ENCODE results near the gene DNAJC22. TPM values are rescaled to one million over a fixed set of nuclear protein-coding genes. Genes with fewer than 3 reads are reported as not detected.

Gene DNAJC22
- total RNA-seq: not detected

DNA sequence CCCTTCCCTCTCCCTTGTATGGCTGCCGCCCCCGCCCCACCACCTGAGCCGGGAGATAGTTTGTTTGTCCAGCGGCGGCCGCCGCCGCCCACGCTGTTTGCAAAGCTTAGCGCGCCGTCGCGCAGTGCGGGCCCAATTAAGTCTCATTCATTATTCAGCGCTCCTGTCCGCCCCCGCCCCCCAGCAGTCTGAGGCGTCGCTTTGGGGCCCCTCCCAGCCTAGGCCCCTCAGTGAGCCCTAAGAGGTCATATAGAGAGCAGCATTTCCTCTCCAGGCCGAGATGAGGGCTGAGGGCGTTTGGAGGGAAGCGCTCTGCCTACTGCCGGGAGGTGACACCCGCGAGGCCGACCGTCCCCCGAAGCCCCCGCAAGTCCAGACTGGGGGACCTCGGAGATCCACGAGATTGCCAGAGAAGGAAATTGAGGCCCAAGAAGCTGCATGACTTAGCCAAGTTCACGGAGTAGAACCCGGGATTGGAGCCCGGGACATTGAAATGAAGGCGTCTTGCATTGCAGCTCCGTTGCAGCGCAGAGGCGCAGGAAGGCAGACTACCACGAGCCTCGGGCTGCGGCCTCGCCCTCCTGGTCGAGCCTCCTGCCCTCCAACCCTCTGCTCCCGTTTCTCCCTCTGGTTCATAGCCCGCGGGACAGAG, at the start of gene DNAJC22:
Gene DNAJC22 (plus strand): TSS at position 230 of the 652 bp plus-strand sequence. CDS start 1,985 bp downstream, outside the sequence.

DNA sequence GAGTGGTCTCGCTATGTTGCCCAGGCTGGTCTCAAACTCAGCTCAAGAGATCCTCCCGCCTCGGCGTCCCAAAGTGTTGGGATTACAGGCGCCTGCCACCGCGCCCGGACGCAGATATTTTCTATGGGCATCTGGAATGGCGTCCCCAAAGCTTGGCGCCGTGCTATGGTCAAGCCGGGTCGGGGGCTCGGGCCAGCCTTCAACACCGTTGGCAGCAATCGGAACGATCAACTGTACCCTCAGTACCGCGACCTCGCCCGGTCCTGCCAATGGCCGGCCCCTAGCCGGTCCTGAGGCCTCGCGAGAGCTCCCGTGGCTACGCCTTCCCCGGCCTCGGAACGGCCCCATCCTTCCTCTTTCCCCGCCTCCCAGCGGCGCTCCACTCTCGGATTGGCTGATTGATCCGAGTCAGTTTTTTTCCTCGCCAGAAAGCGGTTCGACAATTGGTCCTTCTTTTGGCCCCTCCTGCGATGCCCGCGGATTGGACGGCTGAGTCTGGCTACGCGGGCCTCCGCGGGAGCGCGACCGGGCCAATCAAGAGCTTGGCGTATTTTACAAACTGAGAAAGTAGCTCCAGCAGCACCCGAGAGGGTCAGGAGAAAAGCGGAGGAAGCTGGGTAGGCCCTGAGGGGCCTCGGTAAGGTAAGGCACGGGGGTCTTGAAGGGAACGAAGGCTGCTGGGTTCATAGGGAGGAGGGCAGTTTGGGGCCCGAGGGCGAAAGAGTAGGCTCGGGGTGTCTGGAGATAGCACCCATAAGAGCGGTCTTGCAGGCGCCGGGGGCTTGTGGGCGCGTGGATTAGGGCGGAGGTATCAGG, 23.8 kb upstream of the DNAJC22 start, which contains the start of gene TROAP:
Gene TROAP (plus strand): TSS at position 548 of the 816 bp plus-strand sequence. CDS start 354 bp downstream, outside the sequence.

DNA sequence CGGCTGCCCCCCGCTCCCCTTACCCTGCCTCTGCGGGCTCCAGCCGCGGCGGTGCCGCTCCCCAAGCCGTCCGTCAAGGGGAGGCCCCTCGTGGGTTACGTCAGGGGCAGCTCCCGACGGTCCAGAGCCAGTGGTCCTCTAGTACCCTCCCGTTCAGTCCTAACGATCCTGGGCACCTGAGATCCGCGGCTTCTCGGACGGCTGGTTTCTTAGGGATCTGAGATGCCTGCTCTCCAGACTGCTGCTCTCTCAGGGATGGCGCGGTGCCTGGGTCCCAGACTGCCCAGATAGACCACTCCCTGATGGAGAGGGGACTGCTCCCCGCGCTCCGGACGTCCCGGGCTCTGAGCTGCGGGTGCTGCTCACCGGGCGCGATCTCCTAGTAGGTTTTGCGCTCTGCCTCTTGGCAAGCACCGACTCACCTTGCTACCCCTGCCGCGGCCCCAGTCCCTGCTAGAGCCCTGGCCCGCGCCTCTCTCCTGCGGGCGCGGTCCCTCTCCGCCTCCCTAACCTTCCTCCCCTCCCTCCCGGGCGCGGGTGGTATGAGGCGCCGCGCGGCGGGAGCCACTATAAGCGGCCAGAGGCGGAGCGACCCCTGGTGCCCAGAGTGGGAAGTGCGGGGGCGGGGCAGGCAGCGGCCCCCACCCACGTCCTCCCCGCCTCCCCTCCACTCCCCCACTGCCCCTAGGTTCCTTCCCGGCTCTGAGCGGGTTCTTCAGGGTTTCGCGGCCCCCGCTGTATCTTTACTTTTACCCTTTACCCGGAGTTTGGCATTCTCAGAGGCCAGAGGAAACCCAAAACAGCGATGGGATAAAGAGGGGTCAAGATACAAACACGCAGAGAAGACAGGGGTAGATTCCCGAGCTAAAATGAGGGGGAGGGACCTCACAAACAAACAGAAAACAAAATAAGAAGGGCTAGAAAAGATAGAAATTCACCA, 9.8 kb upstream of the DNAJC22 start, which contains the start of gene C1QL4:
Gene C1QL4 (minus strand): TSS at position 544 of the 940 bp plus-strand sequence. CDS start 711 bp downstream, outside the sequence.

DNA sequence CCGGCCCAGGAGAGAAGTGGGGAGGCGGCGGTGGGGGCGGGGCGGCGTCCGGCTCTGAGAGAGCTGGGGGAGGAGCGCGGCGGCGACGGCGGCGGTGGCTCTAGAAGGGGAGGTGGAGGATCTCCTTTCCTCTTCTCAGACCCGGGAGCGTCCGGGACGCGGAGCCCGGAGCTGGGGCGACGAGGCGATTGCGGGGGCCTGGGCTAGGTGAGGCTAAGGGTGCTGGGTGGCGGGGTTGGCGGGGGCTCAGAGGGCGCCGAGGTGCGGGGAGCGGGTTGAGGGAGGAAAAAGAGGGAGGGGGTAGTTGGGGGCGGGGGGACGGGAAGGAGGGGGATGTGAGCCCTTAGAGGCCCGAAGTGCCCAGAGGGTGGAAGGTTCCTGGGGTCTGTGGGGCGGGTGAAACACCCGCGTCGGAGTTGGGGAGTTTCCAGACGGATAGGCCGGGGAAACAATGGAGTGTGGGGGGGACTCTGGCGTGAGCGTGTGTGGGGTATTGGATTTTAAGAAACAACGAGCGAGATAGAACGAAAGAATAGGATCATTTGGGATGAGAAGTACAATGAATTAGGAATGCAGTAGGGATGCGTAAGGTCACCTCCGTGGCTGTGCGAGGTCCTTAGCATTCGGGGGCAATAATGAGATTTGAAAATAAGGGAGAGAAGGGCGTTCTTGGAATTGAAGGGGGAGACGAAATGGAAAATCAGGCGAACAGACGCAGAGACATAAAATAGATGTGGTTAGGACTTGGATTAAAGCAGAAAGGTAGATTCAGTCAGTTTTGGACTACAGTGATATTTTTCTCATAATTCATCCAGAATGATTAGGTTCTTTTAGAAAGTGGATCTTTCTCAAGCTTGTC, 20.9 kb downstream of the DNAJC22 start, which contains the start of gene SPATS2:
Gene SPATS2 (plus strand): TSS at position 82 of the 859 bp plus-strand sequence. CDS start 93,551 bp downstream, outside the sequence.

Other genes starting within 250 kb of the DNAJC22 start
- gene LMBR1L, start 236.0 kb upstream of the DNAJC22 start, total RNA-seq: 10 to 100 TPM; 72.5 to 76.4 TPM
- gene TUBA1B, start 215.5 kb upstream of the DNAJC22 start, total RNA-seq: 1,000 to 10,000 TPM; 1,312 to 1,402 TPM
- 10 to 100 TPM; 79.3 to 80.2 TPM for gene TUBA1A, start 157.8 kb upstream of the DNAJC22 start, total RNA-seq
- gene TUBA1C, start 81.8 kb upstream of the DNAJC22 start, total RNA-seq: 100 to 1,000 TPM; 167 to 171 TPM
- not detected for gene PRPH, start 51.7 kb upstream of the DNAJC22 start, total RNA-seq
- gene TROAP, start 23.6 kb upstream of the DNAJC22 start, total RNA-seq: 10 to 100 TPM; 61.7 to 70.2 TPM
- gene C1QL4, start 9.7 kb upstream of the DNAJC22 start, total RNA-seq: not detected
- gene SPATS2, start 20.6 kb downstream of the DNAJC22 start, total RNA-seq: 1 to 10 TPM; 8.5 to 9.9 TPM
- 1 to 10 TPM; 1.8 to 2.4 TPM for gene KCNH3, start 192.1 kb downstream of the DNAJC22 start, total RNA-seq
- gene MCRS1, start 221.3 kb downstream of the DNAJC22 start, total RNA-seq: 10 to 100 TPM; 73.9 to 74.3 TPM

Data from activated naive CD4-positive, alpha-beta T cell treated with anti-CD3 and anti-CD28 coated beads, Interleukin-2, amount 10 ng/mL, durations not matched to agents 5 hours and 36 hours (primary cell).